Pancreas (tissue), 10 donors: ENCODE measurements around the gene DDAH2. TPM values are rescaled to one million over a fixed set of nuclear protein-coding genes. Genes with fewer than 3 reads are reported as not detected.
A peak's percentile ranks its signal among the peaks of the same experiment; 100 is the strongest.

ENCODE experiments used
- ATAC-seq, 4 donors: fragments of 200-7000 bp; cut with Tn5 transposase; one replicate each; pipeline versions ENCODE4 v1.8.0 to v1.9.1; 2020; ENCODE audit warnings: mild to moderate bottlenecking in 4 of 4, moderate library complexity in 4 of 4
- DNase-seq, 6 donors: peaks; one replicate each; pipeline ENCODE4 v3.0.0-alpha.2; 2020
- FAIRE-seq: peaks from 2 replicates; lab custom pipeline; 2012; peaks lifted over from hg19 to GRCh38; lab: Jason Lieb, UNC
- H3K27ac ChIP-seq, 4 donors: fragments of 200-600 bp; sonication (generic); 1 replicate in 3 of 4; 2 replicates in 1 of 4; pipeline versions ENCODE4 v1.5.0 to v1.8.0; 2020
- H3K27me3 ChIP-seq, 4 donors: fragments of 200-600 bp; one replicate each; pipeline ENCODE4 v1.8.0; 2021
- H3K36me3 ChIP-seq, 3 donors: fragments of 200-600 bp; sonication (generic) in 1 of 3; one replicate each; pipeline versions ENCODE4 v1.5.0 to v1.8.0; 2020 to 2021
- H3K4me1 ChIP-seq, 3 donors: fragments of 200-600 bp; one replicate each; pipeline ENCODE4 v1.8.0; 2021
- H3K4me3 ChIP-seq, 4 donors: fragments of 200-600 bp; sonication (generic) in 2 of 4; one replicate each; pipeline versions ENCODE4 v1.5.0 to v1.8.0; 2020 to 2021
- H3K9me3 ChIP-seq, 4 donors: fragments of 200-600 bp; one replicate each; pipeline ENCODE4 v1.8.0; 2021
- CTCF ChIP-seq, 4 donors: fragments of 200-600 bp; sonication (generic) in 3 of 4; IDR thresholded peaks; one replicate each; pipeline versions ENCODE4 v1.5.0 to v1.8.0; 2021; ENCODE audit warnings: antibody characterized with exemption in 4 of 4
- WGBS, 2 donors: extraction: QIAGEN DNeasy Blood & Tissue Kit; methylation state at CpG; one replicate each; pipeline ENCODE4 v1.1.7; 2013; 5-methylcytosine and 5-hydroxymethylcytosine counted together
- intact Hi-C, 3 donors: fragments of 100-400 bp; cut with DNase I; formaldehyde crosslinking; loops; one replicate each; pipeline versions ENCODE4 v1.11.1 to v1.14.2; 2022
- polyA plus RNA-seq, 2 donors: library from polyadenylated mRNA; stranded (reverse); fragments of 200-250 nt; gene quantifications; one replicate each; pipeline ENCODE4 v1.2.3, GENCODE V29; 2013
- total RNA-seq, 6 donors: library from RNA; stranded (reverse); fragmentation: NEBNext Ultra II Directional in 4 of 6; extraction: Animal tissue kit (Norgen Biotek cat#: 25700) in 4 of 6; gene quantifications; one replicate each; pipeline versions ENCODE4 v1.2.1 to v1.2.4, GENCODE V29; 2021 to 2023
- donor health status: healthy with polysubstance abuse.
- donor health status: DM: no; HTN: no; CAD: no; lungs with moderate emphysema.
- donor health status: DM: no; HTN: no; CAD: no.
- donor health status: control.
- donor health status: control.
- donor health status: Bipolar disorder and iron deficiency.
- donor health status: DM: yes; HTN: yes; CAD: no.
- donor health status: DM: no; HTN: no; CAD: no.
- donor health status: DM: no; HTN: no; CAD: no.
- donor health status: DM: yes; HTN: yes; CAD: no.

DDAH2 gene
- total and polyA plus RNA-seq, 8 donors, result 6.5 to 68.8 (median 18.2) TPM

GRCh38 chr6:31721351-31722020, 7.6 kb downstream of the DDAH2 start, which contains the start of gene LY6G6C:
LY6G6C (minus strand) TSS chr6:31721746; CDS start chr6:31721679, 67 bp downstream.
- H3K36me3 ChIP-seq, result no peaks in the 10 kb centered on the region
- WGBS, 2 donors, result 61 to 76% methylated on average over 4 of the region's 4 CpGs
- ATAC-seq, result no peak
- intact Hi-C loops, result no loop called here
- H3K27me3 ChIP-seq, result no peaks in the 10 kb centered on the region
- no peaks in the 10 kb centered on the region for H3K4me1 ChIP-seq
- H3K27ac ChIP-seq, result no peak within 1 kb of the TSS
- H3K9me3 ChIP-seq, result no peaks in the 10 kb centered on the region
- DNase-seq, result no peak
- no peak within 1 kb of the TSS for H3K4me3 ChIP-seq
- TF ChIP-seq CTCF (IDR thresholded peaks at IDR 0.05), result no peak
- no peak for FAIRE-seq

- ATAC-seq (no peak), FAIRE-seq (no peak), DNase-seq (no peak)
- no peaks in the 10 kb centered on the region for H3K27me3 ChIP-seq
- no peaks in the 10 kb centered on the region for H3K36me3 ChIP-seq
- no peak overlapping the region for H3K4me3 ChIP-seq
- H3K9me3 ChIP-seq, result no peaks in the 10 kb centered on the region
- TF ChIP-seq CTCF (IDR thresholded peaks at IDR 0.05), result no peak
- WGBS, 2 donors, result 73 to 82% methylated on average over 5 of the region's 5 CpGs
- H3K4me1 ChIP-seq, result no peaks in the 10 kb centered on the region
- no peak overlapping the region for H3K27ac ChIP-seq
- intact Hi-C loops, result no loop called here
These were observed 8.8 kb downstream of the DDAH2 start for GRCh38 chr6:31720196-31720770.

- WGBS, 2 donors, result 71 to 73% methylated on average over 6 of the region's 6 CpGs
- H3K9me3 ChIP-seq, result no peaks in the 10 kb centered on the region
- no peak for FAIRE-seq
- intact Hi-C loops, result no loop called here
- no peak overlapping the region for H3K4me3 ChIP-seq
- no peaks in the 10 kb centered on the region for H3K27me3 ChIP-seq
- DNase-seq, result no peak
- H3K4me1 ChIP-seq, result no peaks in the 10 kb centered on the region
- no peak for TF ChIP-seq CTCF (IDR thresholded peaks at IDR 0.05)
- ATAC-seq, result no peak
- H3K27ac ChIP-seq, result peak overlapping the region in 1 of 4 donors; percentile 19
- no peaks in the 10 kb centered on the region for H3K36me3 ChIP-seq
These were observed 10.1 kb downstream of the DDAH2 start for GRCh38 chr6:31719001-31719400.

- Histone ChIP-seq H3K9me3 (no peaks in the 10 kb centered on the region), H3K4me3 (no peak overlapping the region), H3K4me1 (no peaks in the 10 kb centered on the region), H3K36me3 (no peaks in the 10 kb centered on the region), H3K27ac (no peak overlapping the region), H3K27me3 (no peaks in the 10 kb centered on the region)
- no peak for TF ChIP-seq CTCF (IDR thresholded peaks at IDR 0.05)
- ATAC-seq (peak; percentile 46 to 84 (median 66)), FAIRE-seq (no peak), DNase-seq (no peak)
- WGBS, 2 donors, result 18 to 42% methylated on average over 1 of the region's 1 CpG
- intact Hi-C loops, result no loop called here
These were observed 10.8 kb downstream of the DDAH2 start for GRCh38 chr6:31718265-31718664.
